ENCODE data around the gene PCDH15.
"Not testable (repeated sequence)": the region's sequence is repeated elsewhere in the genome, so short reads cannot be mapped to it uniquely, and the experiment has no call there.

Gene PCDH15

GRCh38 chr10:54554028-54554427 is 247.0 kb downstream of the PCDH15 start:
- no peak for DNase-seq (ENCODE audit: low spot score)

- no peak for DNase-seq (ENCODE audit: low spot score)
Measured at GRCh38 chr10:54550016-54550415, 251.0 kb downstream of the PCDH15 start.

GRCh38 chr10:54531296-54531695 is 269.7 kb downstream of the PCDH15 start:
- DNase-seq (ENCODE audit: low spot score) = no peak

- no peak for DNase-seq (ENCODE audit: low spot score)
Measured at GRCh38 chr10:54530299-54530698, 270.7 kb downstream of the PCDH15 start.

- DNase-seq (ENCODE audit: low spot score) = no peak
Measured at GRCh38 chr10:54525816-54526215, 275.2 kb downstream of the PCDH15 start.

GRCh38 chr10:54515244-54515643 is 285.8 kb downstream of the PCDH15 start:
- DNase-seq (ENCODE audit: low spot score) = not testable (repeated sequence)

GRCh38 chr10:54503863-54504262 is 297.2 kb downstream of the PCDH15 start:
- no peak for DNase-seq (ENCODE audit: low spot score)

- no peak for DNase-seq (ENCODE audit: low spot score)
Measured at GRCh38 chr10:54501929-54502328, 299.1 kb downstream of the PCDH15 start.

- DNase-seq (ENCODE audit: low spot score) = no peak
Measured at GRCh38 chr10:54496852-54497251, 304.2 kb downstream of the PCDH15 start.

- no peak for DNase-seq (ENCODE audit: low spot score)
Measured at GRCh38 chr10:54487743-54488142, 313.3 kb downstream of the PCDH15 start.

GRCh38 chr10:54485971-54486370 is 315.1 kb downstream of the PCDH15 start:
- DNase-seq (ENCODE audit: low spot score) = no peak

- no peak for DNase-seq (ENCODE audit: low spot score)
Measured at GRCh38 chr10:54484186-54484585, 316.8 kb downstream of the PCDH15 start.

GRCh38 chr10:54478601-54479000 is 322.4 kb downstream of the PCDH15 start:
- no peak for DNase-seq (ENCODE audit: low spot score)

GRCh38 chr10:54477738-54478137 is 323.3 kb downstream of the PCDH15 start:
- DNase-seq (ENCODE audit: low spot score) = no peak

GRCh38 chr10:54470324-54470631 is 330.8 kb downstream of the PCDH15 start:
- no peak for DNase-seq (ENCODE audit: low spot score)

GRCh38 chr10:54469587-54470323 is 331.3 kb downstream of the PCDH15 start:
- DNase-seq (ENCODE audit: low spot score) = no peak

- DNase-seq (ENCODE audit: low spot score) = no peak
Measured at GRCh38 chr10:54454271-54454670, 346.8 kb downstream of the PCDH15 start.

GRCh38 chr10:54449056-54449455 is 352.0 kb downstream of the PCDH15 start:
- no peak for DNase-seq (ENCODE audit: low spot score)

GRCh38 chr10:54444170-54444569 is 356.9 kb downstream of the PCDH15 start:
- no peak for DNase-seq (ENCODE audit: low spot score)

- no peak for DNase-seq (ENCODE audit: low spot score)
Measured at GRCh38 chr10:54441275-54441674, 359.8 kb downstream of the PCDH15 start.

GRCh38 chr10:54434782-54435181 is 366.2 kb downstream of the PCDH15 start:
- DNase-seq (ENCODE audit: low spot score) = no peak

- no peak for DNase-seq (ENCODE audit: low spot score)
Measured at GRCh38 chr10:54415483-54415882, 385.5 kb downstream of the PCDH15 start.

- no peak for DNase-seq (ENCODE audit: low spot score)
Measured at GRCh38 chr10:54402576-54402975, 398.5 kb downstream of the PCDH15 start.

- no peak for DNase-seq (ENCODE audit: low spot score)
Measured at GRCh38 chr10:54396031-54396430, 405.0 kb downstream of the PCDH15 start.

Data from COLO829 (cell line).